HEK293 (cell line): ENCODE measurements around the gene MXRA8.

Experiments used
- EGR2 ChIP-seq: fragments of 450-650 bp; formaldehyde crosslinking; IDR thresholded peaks from 2 replicates; pipeline ENCODE4 v1.5.1; 2016; ENCODE audit warnings: low read depth, missing biosample characterization, missing genetic modification characterization
- HIC1 ChIP-seq: fragments of 450-650 bp; formaldehyde crosslinking; IDR thresholded peaks from 2 replicates; pipeline ENCODE4 v1.5.1; 2016; ENCODE audit warnings: missing biosample characterization, missing genetic modification characterization
- KLF17 ChIP-seq: fragments of 450-650 bp; formaldehyde crosslinking; IDR thresholded peaks from 2 replicates; pipeline ENCODE4 v1.5.1; 2016; ENCODE audit warnings: missing biosample characterization, missing genetic modification characterization
- KLF8 ChIP-seq: fragments of 450-650 bp; formaldehyde crosslinking; IDR thresholded peaks from 2 replicates; pipeline ENCODE4 v1.5.1; 2016; ENCODE audit warnings: missing biosample characterization, missing genetic modification characterization
- MZF1 ChIP-seq: fragments of 450-650 bp; formaldehyde crosslinking; IDR thresholded peaks from 2 replicates; pipeline ENCODE4 v1.5.1; 2017; ENCODE audit warnings: missing biosample characterization, missing genetic modification characterization, borderline replicate concordance
- PRDM10 ChIP-seq: fragments of 450-650 bp; formaldehyde crosslinking; IDR thresholded peaks from 2 replicates; pipeline ENCODE4 v1.5.1; 2016; ENCODE audit warnings: missing biosample characterization, missing genetic modification characterization
- PRDM2 ChIP-seq: fragments of 450-650 bp; formaldehyde crosslinking; IDR thresholded peaks from 2 replicates; pipeline ENCODE4 v1.5.1; 2016; ENCODE audit warnings: missing biosample characterization, missing genetic modification characterization, borderline replicate concordance
- SCRT1 ChIP-seq: fragments of 450-650 bp; formaldehyde crosslinking; IDR thresholded peaks from 2 replicates; pipeline ENCODE4 v1.5.1; 2016; ENCODE audit warnings: missing biosample characterization, missing genetic modification characterization, borderline replicate concordance
- ZBTB7A ChIP-seq: fragments of 450-650 bp; formaldehyde crosslinking; IDR thresholded peaks from 2 replicates; pipeline ENCODE4 v1.5.1; 2016; ENCODE audit warnings: low read depth, missing biosample characterization, missing genetic modification characterization
- ZFP37 ChIP-seq: fragments of 450-650 bp; formaldehyde crosslinking; IDR thresholded peaks from 2 replicates; pipeline ENCODE4 v1.5.1; 2016; ENCODE audit warnings: missing biosample characterization, missing genetic modification characterization
- ZNF19 ChIP-seq: fragments of 450-650 bp; formaldehyde crosslinking; IDR thresholded peaks from 2 replicates; pipeline ENCODE4; 2016; ENCODE audit warnings: missing biosample characterization, missing genetic modification characterization, low read depth
- ZNF214 ChIP-seq: fragments of 450-650 bp; formaldehyde crosslinking; IDR thresholded peaks from 2 replicates; pipeline ENCODE4 v1.5.1; 2017; ENCODE audit warnings: missing biosample characterization, mild to moderate bottlenecking, missing genetic modification characterization, borderline replicate concordance
- ZNF362 ChIP-seq: fragments of 450-650 bp; formaldehyde crosslinking; IDR thresholded peaks from 2 replicates; pipeline ENCODE4 v1.5.1; 2016; ENCODE audit warnings: missing biosample characterization, missing genetic modification characterization
- ZNF510 ChIP-seq: fragments of 450-650 bp; formaldehyde crosslinking; IDR thresholded peaks from 2 replicates; pipeline ENCODE4 v1.5.1; 2018; ENCODE audit warnings: mild to moderate bottlenecking, missing genetic modification characterization, missing biosample characterization; ENCODE audit not compliant: insufficient replicate concordance
- ZNF639 ChIP-seq: fragments of 450-650 bp; formaldehyde crosslinking; IDR thresholded peaks from 2 replicates; pipeline ENCODE4 v1.5.1; 2016; ENCODE audit warnings: missing biosample characterization, missing genetic modification characterization
- ZNF645 ChIP-seq: fragments of 450-650 bp; formaldehyde crosslinking; IDR thresholded peaks from 2 replicates; pipeline ENCODE4; 2016; ENCODE audit warnings: missing biosample characterization, missing genetic modification characterization
- ZNF654 ChIP-seq: fragments of 450-650 bp; formaldehyde crosslinking; IDR thresholded peaks from 2 replicates; pipeline ENCODE4 v1.5.1; 2016; ENCODE audit warnings: low read depth, missing biosample characterization, missing genetic modification characterization
- ZNF843 ChIP-seq: fragments of 450-650 bp; formaldehyde crosslinking; IDR thresholded peaks from 2 replicates; pipeline ENCODE4 v1.5.1; 2016; ENCODE audit warnings: missing biosample characterization, missing genetic modification characterization
- ZSCAN16 ChIP-seq: fragments of 450-650 bp; formaldehyde crosslinking; IDR thresholded peaks from 2 replicates; pipeline ENCODE4 v1.5.1; 2016; ENCODE audit warnings: missing biosample characterization, missing genetic modification characterization
- ZSCAN30 ChIP-seq: fragments of 450-650 bp; IDR thresholded peaks from 2 replicates; pipeline ENCODE4 v1.5.1; 2018; ENCODE audit warnings: missing biosample characterization, mild to moderate bottlenecking, missing genetic modification characterization, moderate library complexity

Gene MXRA8

GRCh38 chr1:1307923-1308755 lies 50.2 kb downstream of the MXRA8 start, which contains the start of the genes ACAP3 and PUSL1 (continued):
- TF ChIP-seq SCRT1 (tag by site-specific recombination) (no peak), PRDM10 (tag by site-specific recombination) (peak; percentile 96), ZNF362 (tag by site-specific recombination) (no peak), ZFP37 (tag by site-specific recombination) (peak; percentile 73; the same call in 1 of the 2 replicates), MZF1 (tag by site-specific recombination) (no peak; the same call in 1 of the 2 replicates), EGR2 (tag by site-specific recombination) (peak; percentile 92), ZNF19 (tag by site-specific recombination) (no peak), ZSCAN16 (tag by site-specific recombination) (peak; percentile 82; the same call in 1 of the 2 replicates), ZNF654 (tag by site-specific recombination) (no peak), ZNF510 (tag by site-specific recombination) (no peak), KLF8 (tag by site-specific recombination) (peak; percentile 98), ZSCAN30 (peak; percentile 62), ZNF843 (tag by site-specific recombination) (peak; percentile 62; the same call in 1 of the 2 replicates), KLF17 (tag by site-specific recombination) (peak; percentile 93), ZNF214 (tag by site-specific recombination) (no peak), ZNF639 (tag by site-specific recombination) (peak; percentile 80), HIC1 (tag by site-specific recombination) (peak; percentile 50; the same call in 1 of the 2 replicates), ZNF645 (tag by site-specific recombination) (0 out of 2 replicates have a peak, but pooled peaks have one; percentile 63), ZBTB7A (tag by site-specific recombination) (peak; percentile 78), PRDM2 (no peak)
